NCI-H2227 (cell line): ENCODE measurements around the gene FJX1.
A peak's percentile ranks its signal among the peaks of the same experiment; 100 is the strongest.
"Not testable (repeated sequence)": the region's sequence is repeated elsewhere in the genome, so short reads cannot be mapped to it uniquely, and the experiment has no call there.

Experiments
- DNase-seq: peaks from one replicate; lab custom pipeline; 2025; ENCODE audit not compliant: unreplicated experiment; lab: John Stamatoyannopoulos, UW

FJX1 gene

GRCh38 chr11:35631891-35632290, 13.6 kb downstream of the FJX1 start:
- no peak for DNase-seq

- no peak for DNase-seq
These were observed 14.0 kb downstream of the FJX1 start for GRCh38 chr11:35632301-35632700.

- DNase-seq, result no peak
These were observed 15.7 kb downstream of the FJX1 start for GRCh38 chr11:35633827-35634423.

GRCh38 chr11:35635933-35636332, 17.7 kb downstream of the FJX1 start:
- DNase-seq, result no peak

- no peak for DNase-seq
These were observed 21.4 kb downstream of the FJX1 start for GRCh38 chr11:35639591-35640179.

- no peak for DNase-seq
These were observed 23.1 kb downstream of the FJX1 start for GRCh38 chr11:35641171-35641897.

- no peak for DNase-seq
These were observed 23.7 kb downstream of the FJX1 start for GRCh38 chr11:35641964-35642363.

- no peak for DNase-seq
These were observed 29.3 kb downstream of the FJX1 start for GRCh38 chr11:35647421-35648093.

GRCh38 chr11:35650006-35650405, 31.7 kb downstream of the FJX1 start:
- no peak for DNase-seq

- DNase-seq, result no peak
These were observed 32.2 kb downstream of the FJX1 start for GRCh38 chr11:35650467-35650866.

GRCh38 chr11:35651263-35651662, 33.0 kb downstream of the FJX1 start:
- DNase-seq, result no peak

GRCh38 chr11:35652786-35653185, 34.5 kb downstream of the FJX1 start:
- DNase-seq, result not testable (repeated sequence)

- no peak for DNase-seq
These were observed 36.5 kb downstream of the FJX1 start for GRCh38 chr11:35654711-35655110.

GRCh38 chr11:35655254-35655653, 37.0 kb downstream of the FJX1 start:
- peak; percentile 8 for DNase-seq

GRCh38 chr11:35655856-35656255, 37.6 kb downstream of the FJX1 start:
- no peak for DNase-seq

- DNase-seq, result no peak
These were observed 40.0 kb downstream of the FJX1 start for GRCh38 chr11:35658020-35658948.

- no peak for DNase-seq
These were observed 43.3 kb downstream of the FJX1 start for GRCh38 chr11:35661534-35661933.

- DNase-seq, result peak; percentile 62
These were observed 43.9 kb downstream of the FJX1 start for GRCh38 chr11:35662061-35662648.

GRCh38 chr11:35662649-35663407, 44.6 kb downstream of the FJX1 start, which contains the start of gene TRIM44:
TSS of gene TRIM44 (plus strand) at chr11:35662775. CDS start at chr11:35663112, 337 bp downstream.
- peak; percentile 90 for DNase-seq

GRCh38 chr11:35663408-35663702, 45.1 kb downstream of the FJX1 start:
- DNase-seq, result no peak
